ENCODE measurements around the gene NT5DC1.
A peak's percentile ranks its signal among the peaks of the same experiment; 100 is the strongest.

The NT5DC1 gene

GRCh38 chr6:116094041-116094440, 6.6 kb upstream of the NT5DC1 start:
- DNase-seq = no peak

DNA sequence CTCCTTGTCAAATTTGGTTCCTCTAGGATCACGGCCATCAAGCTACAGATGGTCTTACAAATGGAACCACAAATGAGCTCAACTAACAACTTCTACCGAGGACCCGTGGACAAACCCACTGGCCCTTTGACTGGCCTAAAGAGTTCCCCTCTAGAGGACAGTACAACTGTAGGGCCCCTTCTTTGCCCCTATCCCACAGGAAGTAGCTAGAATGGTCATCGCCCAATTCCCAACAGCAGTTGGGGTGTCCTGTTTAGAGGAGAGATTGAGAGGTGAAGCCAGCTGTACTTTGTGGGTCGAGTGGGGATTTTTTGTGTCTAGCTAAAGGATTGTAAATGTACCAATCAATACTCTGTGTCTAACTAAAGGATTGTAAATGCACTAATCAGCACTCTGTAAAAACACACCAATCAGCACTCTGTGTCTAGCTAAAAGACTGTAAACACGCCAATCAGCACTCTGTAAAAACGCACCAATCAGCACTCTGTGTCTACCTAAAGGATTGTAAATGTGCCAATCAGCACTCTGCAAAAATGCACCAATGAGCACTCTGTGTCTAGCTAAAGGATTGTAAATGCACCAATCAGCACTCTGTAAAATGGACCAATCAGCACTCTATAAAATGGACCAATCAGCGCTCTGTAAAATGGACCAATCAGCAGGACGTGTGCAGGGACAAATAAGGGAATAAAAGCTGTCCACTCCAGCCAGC, 4.4 kb upstream of the NT5DC1 start:
- peak in 1 of 2 donors; percentile 11 for DNase-seq

DNA sequence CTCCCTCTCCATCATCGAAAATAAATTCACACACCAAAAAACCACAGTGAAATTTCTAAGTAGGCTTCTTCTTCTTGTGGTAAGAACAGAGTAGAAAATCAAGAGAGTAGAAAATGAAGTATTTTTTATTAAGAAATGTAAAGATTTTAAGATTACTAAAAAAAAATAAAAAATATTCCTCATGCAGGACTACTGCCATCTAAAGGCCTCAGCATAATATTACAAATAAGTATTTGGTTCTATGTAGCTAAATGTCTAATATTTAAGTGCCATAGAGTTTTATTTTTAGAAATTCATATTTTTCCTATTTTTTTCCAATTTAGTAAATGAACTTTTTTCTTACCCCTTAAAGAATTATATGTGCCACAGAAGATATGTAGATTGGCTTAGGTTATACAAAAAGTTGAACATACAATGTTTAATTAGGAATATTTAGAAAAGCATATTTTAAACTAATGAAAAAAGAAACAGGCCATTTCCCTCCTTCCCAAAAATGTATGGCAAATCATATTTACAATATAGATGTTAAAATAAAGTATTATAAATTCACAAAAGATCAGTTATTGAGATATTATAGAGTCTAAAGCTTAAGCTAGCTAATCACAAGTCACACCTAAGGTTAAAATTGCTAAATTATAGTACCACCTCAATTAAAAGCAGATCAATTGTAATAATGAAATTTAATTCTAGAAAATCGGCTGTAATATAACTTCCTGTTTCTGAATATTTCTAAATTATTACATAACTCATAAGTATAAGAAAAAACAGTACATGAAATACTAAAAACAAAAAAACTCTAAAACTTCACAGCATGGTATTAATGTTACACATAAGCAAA, 3.5 kb upstream of the NT5DC1 start:
- peak in 1 of 2 donors; percentile 38 for DNase-seq

DNA sequence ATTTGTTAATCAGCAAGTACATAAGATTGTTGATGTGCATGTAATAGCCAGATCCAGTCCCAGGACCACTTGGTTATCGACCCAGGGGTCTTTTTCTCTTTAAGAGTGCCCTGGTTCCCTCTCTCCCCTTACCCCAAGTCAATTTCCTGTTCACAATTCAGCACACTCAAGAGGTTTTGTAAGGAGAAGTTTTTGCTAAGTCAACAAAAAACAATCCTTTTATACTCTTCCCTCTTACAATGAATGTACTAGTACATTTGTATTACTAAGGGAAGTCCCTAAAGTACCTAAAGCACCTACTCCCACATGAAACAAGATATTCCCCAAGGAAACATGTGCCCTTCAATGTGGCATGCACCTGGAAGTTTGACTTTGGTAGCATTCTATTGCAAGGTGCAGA, 1.6 kb upstream of the NT5DC1 start:
- DNase-seq = no peak

DNA sequence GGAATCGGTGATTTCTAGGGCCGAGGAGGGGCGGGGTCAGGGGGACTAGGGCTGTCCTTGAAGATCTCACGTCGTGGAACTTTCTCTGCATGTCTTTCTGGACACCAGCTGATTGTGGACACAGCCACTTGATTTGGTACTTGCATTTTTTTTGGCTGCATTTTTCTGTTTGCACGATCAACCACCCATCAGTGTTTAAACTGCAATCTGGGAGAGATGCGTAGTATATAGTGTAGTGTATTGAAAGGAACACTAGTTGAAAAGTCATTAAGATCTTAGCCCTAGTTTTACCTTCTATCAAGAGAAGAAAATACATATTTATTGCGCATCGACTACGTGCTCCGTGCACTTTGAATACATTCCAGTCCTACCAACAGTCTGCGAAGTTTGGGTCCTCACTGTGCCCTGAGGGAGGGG, 657 bp downstream of the NT5DC1 start:
- no peak for DNase-seq

- DNase-seq = no peak
Measured at GRCh38 chr6:116101790-116102189, 1.1 kb downstream of the NT5DC1 start.

DNA sequence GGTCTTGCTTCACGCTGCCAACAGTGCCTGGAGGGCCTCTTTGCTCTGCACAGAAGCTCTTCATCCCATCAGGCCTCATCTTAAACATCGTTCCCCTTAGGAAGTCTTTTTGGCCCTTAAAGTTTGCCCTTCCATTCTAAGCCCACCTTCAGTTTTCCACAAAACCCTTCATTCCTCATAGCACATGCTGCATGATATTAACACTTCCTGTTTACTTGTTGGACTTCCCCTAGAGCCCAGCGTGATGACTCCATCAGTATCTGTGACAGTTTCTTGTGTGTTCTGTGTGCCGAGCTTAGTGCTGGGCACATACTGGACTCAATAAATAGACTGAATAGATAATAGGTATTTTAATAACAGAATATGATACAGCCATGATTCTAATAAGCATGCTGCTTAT, 2.2 kb downstream of the NT5DC1 start:
- no peak for DNase-seq

DNA sequence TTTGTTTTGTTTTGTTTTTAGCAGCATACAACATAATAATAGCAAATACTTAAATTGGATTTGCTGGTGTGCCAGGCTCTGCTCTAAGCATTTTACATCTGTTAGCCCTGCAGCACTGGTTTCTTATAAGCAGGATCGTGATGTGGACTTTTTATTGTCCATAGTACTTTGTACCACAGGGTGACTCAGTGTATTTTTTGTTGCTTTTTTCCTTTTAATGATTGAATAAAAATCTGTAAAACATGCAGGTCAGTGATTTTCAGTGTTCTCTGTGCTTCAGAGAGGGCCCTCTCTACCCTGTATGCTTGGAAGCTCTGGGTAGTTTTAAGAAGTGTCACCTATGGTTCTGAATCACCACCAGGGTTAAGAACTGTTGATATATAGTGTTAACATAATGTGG, 4.0 kb downstream of the NT5DC1 start:
- DNase-seq = no peak

- DNase-seq = no peak
Measured at GRCh38 chr6:116105247-116105646, 4.6 kb downstream of the NT5DC1 start.

DNA sequence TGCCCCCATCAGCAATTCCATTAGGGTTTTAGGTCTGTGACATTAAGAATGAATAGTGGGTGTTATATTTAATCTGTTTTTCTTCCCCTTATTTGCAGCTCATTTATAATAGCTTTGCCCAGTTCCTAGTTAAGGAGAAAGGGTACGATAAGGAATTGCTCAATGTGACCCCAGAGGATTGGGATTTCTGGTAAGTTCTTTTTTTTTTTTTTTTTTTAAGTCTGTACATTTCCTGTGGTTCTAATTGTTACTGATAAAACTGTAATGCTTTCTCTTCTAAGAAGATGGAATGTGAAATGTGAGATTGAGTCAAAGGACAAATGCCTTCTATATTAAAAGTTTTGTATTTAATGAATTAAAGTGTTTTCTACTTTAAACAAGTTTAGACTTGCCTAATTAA, 5.5 kb downstream of the NT5DC1 start:
- no peak for DNase-seq

DNA sequence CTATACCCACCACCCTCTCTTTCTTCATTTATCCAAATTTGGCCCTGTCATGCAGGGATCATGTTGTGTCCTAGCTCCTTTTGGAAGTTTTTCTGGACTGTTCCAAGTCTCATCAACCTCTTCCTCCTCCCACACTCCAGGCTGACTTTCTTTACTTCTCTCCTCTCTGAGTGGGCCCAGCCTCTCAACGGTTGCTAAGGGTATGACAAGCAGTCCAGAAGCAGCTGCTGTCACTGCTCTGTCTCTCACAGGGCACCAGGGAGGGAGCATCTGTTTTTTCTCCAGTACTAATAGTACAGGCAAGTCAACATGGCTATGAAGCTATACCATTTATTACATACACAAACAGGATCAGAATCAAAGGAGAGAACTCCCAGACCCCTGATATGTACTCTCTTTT, 8.2 kb downstream of the NT5DC1 start:
- no peak for DNase-seq

DNA sequence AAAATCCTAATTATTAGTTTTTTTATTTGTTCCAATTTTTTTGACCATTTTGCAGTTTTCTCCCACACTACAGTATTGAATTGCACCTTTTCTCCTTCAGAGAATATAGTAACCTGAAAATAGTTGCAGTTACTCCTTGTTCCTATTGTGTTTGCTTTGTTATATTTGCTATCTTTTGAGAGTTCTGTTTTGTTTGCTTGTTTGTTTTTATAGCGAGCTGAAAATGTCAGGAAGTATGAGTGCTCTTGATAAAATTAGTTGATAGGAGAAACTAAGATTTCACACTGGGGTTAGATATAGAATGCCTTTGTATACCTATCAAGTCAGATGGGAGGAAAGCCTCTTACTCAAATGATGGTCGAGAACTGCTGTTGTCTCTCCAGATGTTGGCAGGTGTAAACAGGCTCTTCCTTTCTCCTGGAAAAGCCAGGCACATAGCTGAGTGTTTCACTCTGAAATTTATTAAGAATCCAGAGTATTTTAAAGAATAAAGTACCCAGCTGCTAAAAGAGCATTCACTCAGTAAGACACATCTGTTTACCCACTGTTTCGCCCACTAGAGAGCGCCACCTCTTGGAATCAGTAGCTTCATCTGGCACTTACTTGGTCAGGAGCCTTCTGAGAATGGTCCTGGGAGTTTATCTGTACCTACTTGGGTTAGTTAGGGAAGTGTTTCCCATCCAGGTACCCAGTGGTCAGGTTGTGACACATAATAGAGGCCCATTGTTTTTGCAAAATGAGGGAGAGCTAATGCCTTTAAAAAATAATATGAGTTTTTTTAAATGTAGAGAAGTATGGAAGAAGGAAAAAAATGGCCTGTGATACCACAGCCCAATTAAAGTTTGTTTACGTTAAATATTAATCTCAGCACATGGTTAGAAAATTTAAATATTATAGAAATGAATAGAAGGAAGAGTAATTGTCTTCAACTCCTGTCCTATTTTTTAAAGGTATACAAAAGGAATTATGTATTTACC, 11.2 kb downstream of the NT5DC1 start:
- peak in 1 of 2 donors; percentile 22 for DNase-seq

DNA sequence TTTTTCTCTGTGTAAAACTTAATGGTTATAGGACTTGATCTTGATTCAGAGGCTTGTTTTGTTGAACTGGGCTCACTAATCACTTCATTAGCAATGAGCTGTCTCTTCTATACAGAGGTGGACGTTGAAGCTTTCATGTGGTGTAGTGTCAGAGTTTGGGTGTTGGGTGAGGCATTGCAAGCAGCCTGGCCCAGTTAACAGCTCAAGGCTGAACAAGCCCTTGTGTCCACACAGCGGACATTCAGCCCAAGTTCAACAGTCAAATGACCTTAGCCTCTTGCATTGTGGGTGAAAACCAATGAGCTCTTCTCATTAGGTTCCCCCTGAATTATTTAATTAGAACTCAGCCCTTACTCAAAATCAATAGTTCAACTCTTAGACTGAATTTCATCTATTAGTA, 12.7 kb downstream of the NT5DC1 start:
- no peak for DNase-seq

DNA sequence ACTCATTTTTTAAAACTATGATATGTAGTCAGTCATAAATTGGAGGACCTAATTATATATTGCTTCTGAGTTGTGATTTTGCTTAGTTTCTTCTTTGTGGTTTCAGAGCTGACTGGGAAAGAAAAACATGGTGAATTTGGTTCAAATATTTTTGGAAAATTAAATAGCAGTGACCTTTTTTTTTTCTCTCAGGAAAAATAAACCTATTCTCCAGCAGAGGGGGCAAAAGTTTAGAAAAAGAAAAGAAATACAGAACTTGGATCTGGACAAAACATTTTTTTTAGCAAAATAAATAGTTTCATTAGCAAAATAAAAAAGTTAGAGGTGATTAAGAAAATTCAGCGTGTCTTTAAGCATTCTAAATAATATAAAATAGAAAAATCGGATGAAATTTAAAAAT, 15.1 kb downstream of the NT5DC1 start:
- no peak for DNase-seq

GRCh38 chr6:116118608-116119007, 18.0 kb downstream of the NT5DC1 start:
- no peak for DNase-seq

GRCh38 chr6:116120430-116120829, 19.8 kb downstream of the NT5DC1 start:
- DNase-seq = no peak

DNA sequence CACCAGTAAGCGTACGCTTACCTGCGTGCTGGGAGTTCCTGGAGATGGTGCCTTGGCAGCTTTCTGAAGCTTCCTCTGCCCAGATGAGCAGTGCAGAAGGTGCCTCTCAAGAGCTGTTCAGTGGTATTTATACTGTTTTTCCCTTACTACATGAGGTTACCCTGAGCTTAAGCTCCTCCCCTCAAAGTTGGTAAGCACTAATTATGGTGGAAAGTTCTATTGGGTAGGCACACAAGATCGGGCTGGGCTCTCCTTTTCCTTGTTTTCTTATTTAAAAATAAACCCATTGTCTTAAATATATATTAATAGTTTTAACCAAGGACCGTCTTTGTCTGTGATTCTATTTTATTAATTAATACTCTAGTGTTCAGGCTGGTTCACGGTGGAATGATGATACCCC, 25.4 kb downstream of the NT5DC1 start, which contains the start of gene COL10A1:
COL10A1 (minus strand) TSS at position 101 of the 400 bp plus-strand sequence. CDS start 640 bp downstream, outside the sequence.
- DNase-seq = no peak

GRCh38 chr6:116127771-116128493, 27.3 kb downstream of the NT5DC1 start:
- no peak for DNase-seq

DNA sequence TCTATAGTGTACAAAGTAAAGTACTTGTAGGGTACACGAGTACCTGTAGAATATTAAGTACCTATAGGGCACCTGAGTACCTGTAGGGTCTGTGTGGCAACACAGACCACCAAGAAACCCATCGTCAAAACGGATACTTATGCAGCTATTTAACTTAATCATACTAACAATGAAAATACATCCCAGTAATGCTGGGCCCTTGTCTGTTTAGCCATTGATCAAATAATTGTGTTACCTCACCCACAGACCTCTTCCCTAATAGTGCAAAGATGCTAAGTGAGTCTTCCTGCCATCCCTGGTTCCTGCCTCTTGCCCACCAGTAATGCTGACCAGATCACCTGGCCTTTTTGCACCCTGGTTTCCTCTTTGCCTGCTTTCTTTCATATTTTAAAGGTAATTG, 32.8 kb downstream of the NT5DC1 start:
- no peak for DNase-seq

- no peak for DNase-seq
Measured at GRCh38 chr6:116136373-116136772, 35.7 kb downstream of the NT5DC1 start.

DNA sequence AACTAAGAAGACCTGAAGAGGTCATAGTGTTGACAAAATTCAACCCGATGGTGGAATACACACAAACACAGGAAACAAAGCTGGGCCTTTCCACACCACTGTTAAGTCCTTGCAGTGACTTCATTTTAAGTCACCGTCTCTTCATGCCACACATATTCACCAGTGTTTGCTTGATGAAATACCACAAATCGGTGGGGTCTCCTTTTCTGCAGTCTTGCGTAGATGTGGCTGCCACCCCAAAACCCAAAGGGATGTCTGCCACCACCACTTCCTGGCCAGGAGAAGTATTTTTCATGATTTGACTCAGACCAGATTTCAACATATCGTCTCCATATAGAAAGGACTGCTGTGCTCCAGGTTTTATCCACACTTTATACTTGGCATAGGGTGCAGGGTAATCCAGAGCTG, 36.3 kb downstream of the NT5DC1 start:
- peak in 1 of 2 donors; percentile 19 for DNase-seq

DNA sequence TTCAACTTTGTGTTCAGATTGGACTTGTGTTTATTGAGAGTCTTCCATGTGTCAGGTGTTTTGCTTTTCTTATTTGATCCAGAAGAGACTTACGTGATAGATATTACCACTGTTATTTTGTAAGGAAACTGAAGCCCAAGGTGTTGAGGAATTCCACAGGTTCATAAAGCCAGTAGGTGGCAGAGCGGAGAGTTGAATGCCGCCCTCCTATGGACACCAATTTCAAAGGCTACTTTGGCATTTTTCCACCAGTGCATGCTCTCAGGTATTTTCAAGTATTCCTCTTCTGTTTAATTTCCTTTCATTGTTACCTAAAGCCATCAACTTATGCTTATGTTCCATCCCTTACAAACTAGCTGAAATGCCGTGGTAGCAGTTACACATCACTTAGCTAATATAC, 39.3 kb downstream of the NT5DC1 start:
- no peak for DNase-seq

Measured in CD4-positive, alpha-beta T cell treated with Interleukin-4 for 1 hour (primary cell).